ENCODE results near the gene JARID2. TPM values are rescaled to one million over a fixed set of nuclear protein-coding genes. Genes with fewer than 3 reads are reported as not detected.

The JARID2 gene
- total and polyA plus RNA-seq, 12 donors, result 2.3 to 11.6 (median 8.7) TPM

DNA sequence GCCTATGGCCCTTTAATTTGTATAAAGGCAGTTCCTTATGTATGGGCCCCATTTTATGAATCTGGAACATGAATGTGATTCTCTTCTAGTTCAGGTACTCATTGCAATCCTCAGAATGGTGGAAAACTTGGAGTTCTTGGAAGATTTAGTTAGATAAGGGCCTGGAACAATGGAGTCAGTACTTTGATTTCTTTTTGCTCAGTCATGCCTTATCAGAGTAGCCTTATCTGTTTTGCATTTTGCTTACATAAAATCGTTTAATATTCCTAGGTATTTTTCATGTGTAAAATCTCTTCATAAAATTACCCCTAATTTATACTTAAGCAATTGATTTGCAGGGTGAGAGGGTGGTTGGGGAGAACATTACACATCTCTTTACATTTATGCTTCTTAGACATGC is 160.6 kb downstream of the JARID2 start:
- Histone ChIP-seq H3K4me1 (peaks cover 2 to 73% (median 56%) of the 10 kb centered on the region in 9 donors), H3K27me3 (no peaks in the 10 kb centered on the region), H3K9me3 (no peaks in the 10 kb centered on the region), H3K27ac (no peak overlapping the region), H3K36me3 (peaks cover 0 to 11% (median 0%) of the 10 kb centered on the region in 9 donors), H3K4me3 (no peak overlapping the region)
- ATAC-seq (no peak), DNase-seq (no peak)
- TF ChIP-seq, protein P1, sequence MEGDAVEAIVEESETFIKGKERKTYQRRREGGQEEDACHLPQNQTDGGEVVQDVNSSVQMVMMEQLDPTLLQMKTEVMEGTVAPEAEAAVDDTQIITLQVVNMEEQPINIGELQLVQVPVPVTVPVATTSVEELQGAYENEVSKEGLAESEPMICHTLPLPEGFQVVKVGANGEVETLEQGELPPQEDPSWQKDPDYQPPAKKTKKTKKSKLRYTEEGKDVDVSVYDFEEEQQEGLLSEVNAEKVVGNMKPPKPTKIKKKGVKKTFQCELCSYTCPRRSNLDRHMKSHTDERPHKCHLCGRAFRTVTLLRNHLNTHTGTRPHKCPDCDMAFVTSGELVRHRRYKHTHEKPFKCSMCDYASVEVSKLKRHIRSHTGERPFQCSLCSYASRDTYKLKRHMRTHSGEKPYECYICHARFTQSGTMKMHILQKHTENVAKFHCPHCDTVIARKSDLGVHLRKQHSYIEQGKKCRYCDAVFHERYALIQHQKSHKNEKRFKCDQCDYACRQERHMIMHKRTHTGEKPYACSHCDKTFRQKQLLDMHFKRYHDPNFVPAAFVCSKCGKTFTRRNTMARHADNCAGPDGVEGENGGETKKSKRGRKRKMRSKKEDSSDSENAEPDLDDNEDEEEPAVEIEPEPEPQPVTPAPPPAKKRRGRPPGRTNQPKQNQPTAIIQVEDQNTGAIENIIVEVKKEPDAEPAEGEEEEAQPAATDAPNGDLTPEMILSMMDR (IDR thresholded peaks at IDR 0.05), result no peak
- 30 to 47% methylated on average over 1 of the region's 1 CpG for WGBS, 2 donors
- intact Hi-C loops (cut with DNase I), result no loop called here

DNA sequence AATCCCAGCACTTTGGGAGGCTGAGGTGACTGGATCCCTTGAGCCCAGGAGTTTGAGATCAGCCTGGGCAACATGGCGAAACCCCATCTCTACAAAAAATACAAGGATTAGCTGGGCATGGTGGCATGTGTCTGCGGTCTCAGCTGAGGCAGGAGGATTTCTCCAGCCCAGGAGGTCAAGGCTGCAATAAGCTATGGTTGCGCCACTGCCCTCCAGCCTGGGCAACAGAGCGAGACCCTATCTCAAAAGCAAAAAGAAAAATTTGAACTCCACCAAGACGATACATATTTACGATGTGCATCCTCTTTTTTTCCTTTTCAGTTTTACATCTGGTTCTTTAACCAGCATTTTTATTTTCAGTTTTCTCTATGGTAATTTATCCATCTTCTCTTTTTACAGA is 162.1 kb downstream of the JARID2 start:
- Histone ChIP-seq H3K4me1 (peaks cover 2 to 60% (median 40%) of the 10 kb centered on the region in 9 donors), H3K36me3 (peaks cover 0 to 17% (median 0%) of the 10 kb centered on the region in 9 donors), H3K9me3 (no peaks in the 10 kb centered on the region), H3K4me3 (no peak overlapping the region), H3K27ac (no peak overlapping the region), H3K27me3 (no peaks in the 10 kb centered on the region)
- intact Hi-C loops (cut with DNase I), result no loop called here
- no peak for ATAC-seq
- TF ChIP-seq, protein P1 (IDR thresholded peaks at IDR 0.05), result no peak
- 96% methylated on average over 6 of the region's 6 CpGs for WGBS, 2 donors
- no peak for DNase-seq

DNA sequence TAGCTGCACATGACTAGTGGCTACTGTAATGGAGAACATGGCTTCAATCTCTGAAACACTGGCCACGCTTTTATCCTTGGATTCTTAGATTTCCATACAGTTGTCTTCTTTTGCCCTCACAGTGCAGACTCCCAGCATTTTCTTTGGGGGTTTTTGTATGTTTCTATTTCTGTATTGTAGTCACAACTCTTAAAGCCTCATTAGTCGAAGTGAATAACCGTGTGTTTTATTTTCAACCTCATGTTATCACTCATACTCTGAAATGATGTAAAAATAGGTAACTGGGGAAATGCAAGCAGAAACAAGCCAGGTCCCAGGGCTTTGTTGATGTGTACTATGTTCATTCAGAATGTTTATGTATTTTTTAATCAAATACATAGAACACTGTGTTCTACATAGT is 162.9 kb downstream of the JARID2 start:
- H3K4me3 ChIP-seq, result no peak overlapping the region
- intact Hi-C loops (cut with DNase I), result no loop called here
- peaks cover 0 to 17% (median 0%) of the 10 kb centered on the region in 9 donors for H3K36me3 ChIP-seq
- DNase-seq (no peak), ATAC-seq (peak in 1 of 8 donors; percentile 36)
- no peaks in the 10 kb centered on the region for H3K27me3 ChIP-seq
- H3K4me1 ChIP-seq, result peaks cover 2 to 61% (median 42%) of the 10 kb centered on the region in 9 donors
- TF ChIP-seq, protein P1 (IDR thresholded peaks at IDR 0.05), result no peak
- no peak overlapping the region for H3K27ac ChIP-seq
- 59 to 66% methylated on average over 3 of the region's 3 CpGs for WGBS, 2 donors
- H3K9me3 ChIP-seq, result no peaks in the 10 kb centered on the region

DNA sequence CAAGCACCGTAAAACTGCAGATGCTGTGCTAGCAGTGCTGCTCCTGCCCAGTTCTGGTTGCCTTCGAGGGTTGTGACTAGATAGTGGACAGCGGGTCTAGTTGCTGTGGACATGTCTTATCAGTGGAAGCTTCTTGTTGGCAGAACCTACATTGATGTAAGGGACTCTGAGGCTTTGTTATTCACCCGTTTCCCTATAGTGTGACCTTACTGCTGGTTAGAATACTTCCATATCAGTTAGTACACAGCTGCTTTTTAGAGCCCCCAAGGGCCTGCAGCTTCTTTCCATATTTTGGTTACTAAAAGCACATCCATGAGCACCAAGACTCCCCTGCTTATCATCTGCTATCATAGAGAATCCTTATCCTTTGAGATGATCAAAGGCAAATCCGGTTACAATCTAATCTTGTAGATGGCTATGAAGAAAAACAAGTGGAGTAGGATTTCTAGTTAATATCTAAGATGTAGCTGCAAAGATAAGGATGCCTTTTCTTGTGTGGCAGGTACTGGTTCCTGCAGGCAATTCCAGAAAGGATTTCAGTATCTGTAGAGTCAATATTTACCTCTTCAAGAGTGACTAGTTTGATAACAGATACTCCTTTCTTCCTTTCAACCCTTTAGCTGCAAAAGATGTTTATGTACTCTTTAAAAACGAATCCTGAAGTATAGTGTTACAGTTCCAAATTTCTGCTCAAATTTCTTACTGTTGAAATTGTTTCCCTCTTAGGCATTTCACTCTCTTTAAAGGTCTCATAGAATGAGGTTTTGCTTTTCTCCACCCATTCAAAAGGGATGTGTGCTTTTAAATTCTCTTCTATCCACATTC is 163.6 kb downstream of the JARID2 start:
- TF ChIP-seq, protein P1 (IDR thresholded peaks at IDR 0.05), result no peak
- H3K27ac ChIP-seq, result no peak overlapping the region
- 36 to 49% methylated on average over 6 of the region's 6 CpGs for WGBS, 2 donors
- H3K27me3 ChIP-seq, result no peaks in the 10 kb centered on the region
- peaks cover 0 to 63% (median 38%) of the 10 kb centered on the region in 9 donors for H3K4me1 ChIP-seq
- no peak overlapping the region for H3K4me3 ChIP-seq
- intact Hi-C loops (cut with DNase I), result no loop called here
- no peaks in the 10 kb centered on the region for H3K9me3 ChIP-seq
- DNase-seq, result no peak
- peaks cover 0 to 17% (median 0%) of the 10 kb centered on the region in 9 donors for H3K36me3 ChIP-seq
- ATAC-seq, result peak in 2 of 8 donors; percentile 18 to 35

Measured in heart right ventricle (tissue), 16 donors.